Liver (tissue), 9 donors: Measurements from ENCODE around the gene ADAMTS4. TPM values are rescaled to one million over a fixed set of nuclear protein-coding genes. Genes with fewer than 3 reads are reported as not detected.

Experiments
- DNase-seq: peaks from one replicate; pipeline ENCODE4 v3.0.0-alpha.2; 2017; ENCODE audit warnings: low spot score
- H3K27ac ChIP-seq, 2 donors: one replicate each; pipeline ENCODE4 v1.7.0; 2013; ENCODE audit warnings: inconsistent platforms in 2 of 2, low read length in 2 of 2, control low read depth in 1 of 2, low read depth in 1 of 2, mild to moderate bottlenecking in 1 of 2
- H3K27me3 ChIP-seq, 4 donors: one replicate each; pipeline versions ENCODE4 v1.6.1 to v1.7.0; 2013; ENCODE audit warnings: low read length in 3 of 4, inconsistent platforms in 1 of 4, mild to moderate bottlenecking in 1 of 4, moderate library complexity in 1 of 4; ENCODE audit not compliant: control insufficient read depth in 4 of 4, insufficient read depth in 4 of 4
- H3K36me3 ChIP-seq, 4 donors: one replicate each; pipeline versions ENCODE4 v1.6.1 to v1.7.0; 2013; ENCODE audit warnings: low read length in 3 of 4, mild to moderate bottlenecking in 3 of 4, low read depth in 1 of 4, moderate library complexity in 1 of 4; ENCODE audit not compliant: control insufficient read depth in 4 of 4, insufficient read depth in 3 of 4
- H3K4me1 ChIP-seq, 4 donors: one replicate each; pipeline versions ENCODE4 v1.6.1 to v1.7.0; 2013; ENCODE audit warnings: low read length in 3 of 4, mild to moderate bottlenecking in 3 of 4, moderate library complexity in 1 of 4; ENCODE audit not compliant: control insufficient read depth in 4 of 4, insufficient read depth in 4 of 4
- H3K4me3 ChIP-seq, 3 donors: one replicate each; pipeline versions ENCODE4 v1.6.1 to v1.7.0; 2013; ENCODE audit warnings: low read length in 3 of 3, control low read depth in 1 of 3, low read depth in 1 of 3, mild to moderate bottlenecking in 1 of 3
- H3K9ac ChIP-seq, 2 donors: one replicate each; pipeline ENCODE4 v1.7.0; 2013; ENCODE audit warnings: low read length in 2 of 2, mild to moderate bottlenecking in 2 of 2, moderate library complexity in 2 of 2, control low read depth in 1 of 2, low read depth in 1 of 2
- H3K9me3 ChIP-seq, 4 donors: one replicate each; pipeline versions ENCODE4 v1.6.1 to v1.7.0; 2013; ENCODE audit warnings: low read length in 3 of 4; ENCODE audit not compliant: control insufficient read depth in 4 of 4
- EGR1 ChIP-seq, 2 donors: IDR thresholded peaks; 2 replicates each; pipeline ENCODE4 v1.6.1; 2016 to 2018; ENCODE audit warnings: antibody characterized with exemption in 2 of 2, low read depth in 2 of 2
- FOXA1 ChIP-seq: IDR thresholded peaks from 2 replicates; pipeline ENCODE4 v1.6.1; 2016; ENCODE audit warnings: antibody characterized with exemption
- FOXA2 ChIP-seq: IDR thresholded peaks from 2 replicates; pipeline ENCODE4 v1.6.1; 2016; ENCODE audit warnings: antibody characterized with exemption
- GABPA ChIP-seq, 2 donors: IDR thresholded peaks in 1 of 2; conservative IDR thresholded peaks in 1 of 2; 2 replicates each; pipeline ENCODE4 v1.6.1; 2016; ENCODE audit warnings: antibody characterized with exemption in 2 of 2, mild to moderate bottlenecking in 1 of 2, moderate library complexity in 1 of 2
- HNF4A ChIP-seq, 2 donors: conservative IDR thresholded peaks; 2 replicates each; pipeline ENCODE4 v1.6.1; 2016; ENCODE audit warnings: antibody characterized with exemption in 2 of 2, mild to moderate bottlenecking in 2 of 2
- HNF4G ChIP-seq: IDR thresholded peaks from 2 replicates; pipeline ENCODE4 v1.6.1; 2016; ENCODE audit warnings: antibody characterized with exemption
- JUND ChIP-seq, 2 donors: IDR thresholded peaks; 2 replicates each; pipeline ENCODE4 v1.6.1; 2016; ENCODE audit warnings: antibody characterized with exemption in 2 of 2
- NR2F2 ChIP-seq: IDR thresholded peaks from 2 replicates; pipeline ENCODE4 v1.6.1; 2016; ENCODE audit warnings: antibody characterized with exemption
- RAD21 ChIP-seq, 2 donors: IDR thresholded peaks; 2 replicates each; pipeline ENCODE4 v1.6.1; 2016; ENCODE audit warnings: antibody characterized with exemption in 2 of 2, mild to moderate bottlenecking in 2 of 2
- RXRA ChIP-seq, 2 donors: IDR thresholded peaks; 2 replicates each; pipeline ENCODE4 v1.6.1; 2017 to 2018; ENCODE audit warnings: antibody characterized with exemption in 2 of 2, mild to moderate bottlenecking in 1 of 2
- SP1 ChIP-seq: IDR thresholded peaks from 2 replicates; pipeline ENCODE4 v1.6.1; 2018; ENCODE audit warnings: antibody characterized with exemption, mild to moderate bottlenecking
- TAF1 ChIP-seq: conservative IDR thresholded peaks from 2 replicates; pipeline ENCODE4 v1.6.1; 2016; ENCODE audit warnings: antibody characterized with exemption, mild to moderate bottlenecking
- YY1 ChIP-seq: IDR thresholded peaks from 2 replicates; pipeline ENCODE4 v1.6.1; 2016; ENCODE audit warnings: antibody characterized with exemption, mild to moderate bottlenecking
- WGBS: extraction: QIAGEN DNeasy Blood & Tissue Kit; methylation state at CpG from one replicate; pipeline ENCODE4 v1.1.7; 2013; 5-methylcytosine and 5-hydroxymethylcytosine counted together
- polyA plus RNA-seq, 2 donors: library from polyadenylated mRNA; stranded (reverse) in 1 of 2; unstranded in 1 of 2; fragments of 200-250 nt in 1 of 2; fragments of >200 nt in 1 of 2; fragmentation: Nextera tagmentation in 1 of 2; extraction: Ambion mirVana in 1 of 2; gene quantifications; one replicate each; pipeline versions ENCODE4 v1.2.1 to v1.2.3, GENCODE V29; 2013 to 2015
- total RNA-seq, 2 donors: library from RNA; depleted of rRNA; stranded (reverse); fragments of >200 nt; gene quantifications; one replicate each; pipeline ENCODE4 v1.2.3, GENCODE V29; 2014
- TF ChIP-seq, protein P1 (sequence below): IDR thresholded peaks from 2 replicates; pipeline ENCODE4 v1.6.1; 2016; ENCODE audit warnings: antibody characterized with exemption
- TF ChIP-seq, protein P2 (sequence below): IDR thresholded peaks from 2 replicates; pipeline ENCODE4 v1.6.1; 2016; ENCODE audit warnings: antibody characterized with exemption
- TF ChIP-seq, protein P3 (sequence below): fragments of 150-350 bp; IDR thresholded peaks from 2 replicates; pipeline ENCODE4 v1.5.1; 2017; ENCODE audit warnings: improper control_type of control experiment, low read depth, low read length; ENCODE audit not compliant: missing input control
- TF ChIP-seq, protein P4 (sequence below): IDR thresholded peaks from 2 replicates; pipeline ENCODE4 v1.6.1; 2016; ENCODE audit warnings: antibody characterized with exemption
- TF ChIP-seq, protein P5 (sequence below): IDR thresholded peaks from 2 replicates; pipeline ENCODE4 v1.6.1; 2016; ENCODE audit warnings: antibody characterized with exemption, mild to moderate bottlenecking
- donor health status: healthy.
- donor health status: healthy.
- donor health status: healthy.
- donor health status: healthy.
- donor health status: healthy.

Gene ADAMTS4
- total and polyA plus RNA-seq, 4 donors, result 0.21 to 2.2 (median 0.38) TPM

- Histone ChIP-seq H3K4me1 (peaks cover 8 to 27% (median 20%) of the 10 kb centered on the region in 4 donors), H3K4me3 (no peak overlapping the region), H3K36me3 (peaks cover 6 to 51% (median 34%) of the 10 kb centered on the region in 4 donors), H3K9ac (no peak overlapping the region), H3K27ac (peak overlapping the region; percentile 63 to 82), H3K27me3 (no peaks in the 10 kb centered on the region), H3K9me3 (no peaks in the 10 kb centered on the region)
- no peak for DNase-seq
- TF ChIP-seq HNF4G (no peak), FOXA2 (no peak), NR2F2 (no peak), YY1 (peak; percentile 10)
- WGBS, result 86% methylated on average over 12 of the region's 12 CpGs
Observed at GRCh38 chr1:161206411-161207140, 7.7 kb upstream of the ADAMTS4 start.

DNA sequence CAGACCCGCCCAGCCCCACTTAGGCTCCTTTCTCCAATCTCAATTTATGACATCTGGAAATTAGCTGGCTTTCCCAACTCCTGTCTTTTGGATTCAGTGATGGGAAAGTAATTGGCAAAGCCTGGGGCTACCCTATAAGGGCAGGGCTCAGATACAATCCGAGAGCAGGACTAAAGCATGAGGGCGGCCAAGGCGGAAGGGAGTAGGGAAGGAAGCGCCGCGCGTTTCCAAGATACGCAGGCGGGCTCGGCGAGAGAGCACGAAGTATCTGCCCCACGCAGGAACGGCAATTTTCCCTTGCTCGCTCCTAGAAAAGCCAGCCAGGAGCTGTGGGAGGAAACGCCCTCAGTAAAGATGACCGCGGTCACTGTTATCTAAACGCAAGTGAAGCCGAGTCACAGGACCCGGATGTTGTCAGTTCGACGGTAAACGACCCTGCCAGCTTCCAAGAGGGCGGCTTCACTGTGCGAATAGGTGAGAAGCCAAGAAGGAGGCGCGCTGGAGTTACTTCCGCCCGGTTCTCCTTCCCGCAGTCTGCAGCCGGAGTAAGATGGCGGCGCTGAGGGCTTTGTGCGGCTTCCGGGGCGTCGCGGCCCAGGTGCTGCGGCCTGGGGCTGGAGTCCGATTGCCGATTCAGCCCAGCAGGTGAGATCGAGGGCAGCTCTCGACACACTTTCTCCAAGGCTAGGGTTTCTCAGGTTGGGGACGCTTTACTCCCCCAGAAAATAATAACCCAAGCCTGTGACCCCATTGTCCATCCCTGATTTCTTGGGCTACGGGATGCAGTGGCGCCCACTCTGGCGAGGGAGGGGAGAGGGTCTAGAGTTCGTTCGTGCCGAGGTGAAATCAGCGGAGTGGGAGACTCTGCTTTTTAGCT lies 3.2 kb upstream of the ADAMTS4 start, which contains the start of gene NDUFS2:
Gene NDUFS2 (plus strand): TSS at position 532 of the 877 bp plus-strand sequence. CDS start 19 bp downstream, at position 551.
- Histone ChIP-seq H3K4me3 (peak within 1 kb of the TSS; percentile 64 to 96 (median 79)), H3K36me3 (peaks cover 0 to 27% (median 13%) of the 10 kb centered on the region in 4 donors), H3K27ac (peak within 1 kb of the TSS; percentile 83 to 95), H3K4me1 (peaks cover 8 to 24% (median 18%) of the 10 kb centered on the region in 4 donors), H3K9me3 (no peaks in the 10 kb centered on the region), H3K9ac (peak within 1 kb of the TSS; percentile 85 to 95), H3K27me3 (no peaks in the 10 kb centered on the region)
- DNase-seq, result peak; percentile 93
- TF ChIP-seq HNF4A (conservative IDR thresholded peaks at IDR 0.05) (peak in 1 of 2 donors; percentile 33), SP1 (peak; percentile 65), FOXA2 (peak; percentile 29), FOXA1 (peak; percentile 6), YY1 (peak; percentile 100), NR2F2 (peak; percentile 51), RAD21 (IDR thresholded peaks at IDR 0.05) (peak in 1 of 2 donors; percentile 43), EGR1 (IDR thresholded peaks at IDR 0.05; ENCODE audit: low read depth in 2 of 2) (no peak), JUND (IDR thresholded peaks at IDR 0.05) (peak in 1 of 2 donors; percentile 27), HNF4G (no peak), TAF1 (peak; percentile 86), GABPA (IDR thresholded peaks at IDR 0.05 in 1 of 2, conservative IDR thresholded peaks at IDR 0.05 in 1 of 2) (peak; percentile 75 to 93), RXRA (IDR thresholded peaks at IDR 0.05) (peak; percentile 60 to 70)
- TF ChIP-seq, protein P1, sequence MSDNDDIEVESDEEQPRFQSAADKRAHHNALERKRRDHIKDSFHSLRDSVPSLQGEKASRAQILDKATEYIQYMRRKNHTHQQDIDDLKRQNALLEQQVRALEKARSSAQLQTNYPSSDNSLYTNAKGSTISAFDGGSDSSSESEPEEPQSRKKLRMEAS, result no peak
- TF ChIP-seq, protein P2, sequence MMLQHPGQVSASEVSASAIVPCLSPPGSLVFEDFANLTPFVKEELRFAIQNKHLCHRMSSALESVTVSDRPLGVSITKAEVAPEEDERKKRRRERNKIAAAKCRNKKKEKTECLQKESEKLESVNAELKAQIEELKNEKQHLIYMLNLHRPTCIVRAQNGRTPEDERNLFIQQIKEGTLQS, result peak; percentile 7
- TF ChIP-seq, protein P3, sequence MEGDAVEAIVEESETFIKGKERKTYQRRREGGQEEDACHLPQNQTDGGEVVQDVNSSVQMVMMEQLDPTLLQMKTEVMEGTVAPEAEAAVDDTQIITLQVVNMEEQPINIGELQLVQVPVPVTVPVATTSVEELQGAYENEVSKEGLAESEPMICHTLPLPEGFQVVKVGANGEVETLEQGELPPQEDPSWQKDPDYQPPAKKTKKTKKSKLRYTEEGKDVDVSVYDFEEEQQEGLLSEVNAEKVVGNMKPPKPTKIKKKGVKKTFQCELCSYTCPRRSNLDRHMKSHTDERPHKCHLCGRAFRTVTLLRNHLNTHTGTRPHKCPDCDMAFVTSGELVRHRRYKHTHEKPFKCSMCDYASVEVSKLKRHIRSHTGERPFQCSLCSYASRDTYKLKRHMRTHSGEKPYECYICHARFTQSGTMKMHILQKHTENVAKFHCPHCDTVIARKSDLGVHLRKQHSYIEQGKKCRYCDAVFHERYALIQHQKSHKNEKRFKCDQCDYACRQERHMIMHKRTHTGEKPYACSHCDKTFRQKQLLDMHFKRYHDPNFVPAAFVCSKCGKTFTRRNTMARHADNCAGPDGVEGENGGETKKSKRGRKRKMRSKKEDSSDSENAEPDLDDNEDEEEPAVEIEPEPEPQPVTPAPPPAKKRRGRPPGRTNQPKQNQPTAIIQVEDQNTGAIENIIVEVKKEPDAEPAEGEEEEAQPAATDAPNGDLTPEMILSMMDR, result no peak
- TF ChIP-seq, protein P4, sequence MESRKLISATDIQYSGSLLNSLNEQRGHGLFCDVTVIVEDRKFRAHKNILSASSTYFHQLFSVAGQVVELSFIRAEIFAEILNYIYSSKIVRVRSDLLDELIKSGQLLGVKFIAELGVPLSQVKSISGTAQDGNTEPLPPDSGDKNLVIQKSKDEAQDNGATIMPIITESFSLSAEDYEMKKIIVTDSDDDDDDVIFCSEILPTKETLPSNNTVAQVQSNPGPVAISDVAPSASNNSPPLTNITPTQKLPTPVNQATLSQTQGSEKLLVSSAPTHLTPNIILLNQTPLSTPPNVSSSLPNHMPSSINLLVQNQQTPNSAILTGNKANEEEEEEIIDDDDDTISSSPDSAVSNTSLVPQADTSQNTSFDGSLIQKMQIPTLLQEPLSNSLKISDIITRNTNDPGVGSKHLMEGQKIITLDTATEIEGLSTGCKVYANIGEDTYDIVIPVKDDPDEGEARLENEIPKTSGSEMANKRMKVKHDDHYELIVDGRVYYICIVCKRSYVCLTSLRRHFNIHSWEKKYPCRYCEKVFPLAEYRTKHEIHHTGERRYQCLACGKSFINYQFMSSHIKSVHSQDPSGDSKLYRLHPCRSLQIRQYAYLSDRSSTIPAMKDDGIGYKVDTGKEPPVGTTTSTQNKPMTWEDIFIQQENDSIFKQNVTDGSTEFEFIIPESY, result peak; percentile 45
- TF ChIP-seq, protein P5, sequence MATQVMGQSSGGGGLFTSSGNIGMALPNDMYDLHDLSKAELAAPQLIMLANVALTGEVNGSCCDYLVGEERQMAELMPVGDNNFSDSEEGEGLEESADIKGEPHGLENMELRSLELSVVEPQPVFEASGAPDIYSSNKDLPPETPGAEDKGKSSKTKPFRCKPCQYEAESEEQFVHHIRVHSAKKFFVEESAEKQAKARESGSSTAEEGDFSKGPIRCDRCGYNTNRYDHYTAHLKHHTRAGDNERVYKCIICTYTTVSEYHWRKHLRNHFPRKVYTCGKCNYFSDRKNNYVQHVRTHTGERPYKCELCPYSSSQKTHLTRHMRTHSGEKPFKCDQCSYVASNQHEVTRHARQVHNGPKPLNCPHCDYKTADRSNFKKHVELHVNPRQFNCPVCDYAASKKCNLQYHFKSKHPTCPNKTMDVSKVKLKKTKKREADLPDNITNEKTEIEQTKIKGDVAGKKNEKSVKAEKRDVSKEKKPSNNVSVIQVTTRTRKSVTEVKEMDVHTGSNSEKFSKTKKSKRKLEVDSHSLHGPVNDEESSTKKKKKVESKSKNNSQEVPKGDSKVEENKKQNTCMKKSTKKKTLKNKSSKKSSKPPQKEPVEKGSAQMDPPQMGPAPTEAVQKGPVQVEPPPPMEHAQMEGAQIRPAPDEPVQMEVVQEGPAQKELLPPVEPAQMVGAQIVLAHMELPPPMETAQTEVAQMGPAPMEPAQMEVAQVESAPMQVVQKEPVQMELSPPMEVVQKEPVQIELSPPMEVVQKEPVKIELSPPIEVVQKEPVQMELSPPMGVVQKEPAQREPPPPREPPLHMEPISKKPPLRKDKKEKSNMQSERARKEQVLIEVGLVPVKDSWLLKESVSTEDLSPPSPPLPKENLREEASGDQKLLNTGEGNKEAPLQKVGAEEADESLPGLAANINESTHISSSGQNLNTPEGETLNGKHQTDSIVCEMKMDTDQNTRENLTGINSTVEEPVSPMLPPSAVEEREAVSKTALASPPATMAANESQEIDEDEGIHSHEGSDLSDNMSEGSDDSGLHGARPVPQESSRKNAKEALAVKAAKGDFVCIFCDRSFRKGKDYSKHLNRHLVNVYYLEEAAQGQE, result peak; percentile 84
- WGBS, result 3% methylated on average over 53 of the region's 53 CpGs
